Smooth muscle cell of the brain vasculature (primary cell): Measurements from ENCODE around the gene MRPL37.
"Not testable (repeated sequence)": the region's sequence is repeated elsewhere in the genome, so short reads cannot be mapped to it uniquely, and the experiment has no call there.

Experiments
- DNase-seq: peaks from one replicate; pipeline ENCODE4 v3.0.0-alpha.2; 2012; ENCODE audit warnings: low read depth, low spot score

The MRPL37 gene

GRCh38 chr1:54220004-54220811, 20.2 kb downstream of the MRPL37 start:
- peak; percentile 24 for DNase-seq

- DNase-seq: no peak
These were observed 21.3 kb downstream of the MRPL37 start for GRCh38 chr1:54221113-54221834.

GRCh38 chr1:54221867-54222484, 22.0 kb downstream of the MRPL37 start:
- no peak for DNase-seq

GRCh38 chr1:54222711-54223110, 22.7 kb downstream of the MRPL37 start:
- no peak for DNase-seq

- no peak for DNase-seq
These were observed 23.7 kb downstream of the MRPL37 start for GRCh38 chr1:54223441-54224202.

- no peak for DNase-seq
These were observed 24.3 kb downstream of the MRPL37 start for GRCh38 chr1:54224233-54224632.

- DNase-seq: no peak
These were observed 25.4 kb downstream of the MRPL37 start for GRCh38 chr1:54225378-54225777.

GRCh38 chr1:54225986-54226559, 26.1 kb downstream of the MRPL37 start:
- DNase-seq: no peak

- no peak for DNase-seq
These were observed 27.2 kb downstream of the MRPL37 start for GRCh38 chr1:54227091-54227602.

GRCh38 chr1:54227891-54228310, 27.9 kb downstream of the MRPL37 start:
- no peak for DNase-seq

GRCh38 chr1:54228638-54229079, 28.7 kb downstream of the MRPL37 start:
- no peak for DNase-seq

- no peak for DNase-seq
These were observed 29.4 kb downstream of the MRPL37 start for GRCh38 chr1:54229281-54229891.

- DNase-seq: no peak
These were observed 30.8 kb downstream of the MRPL37 start for GRCh38 chr1:54230507-54231339.

- not testable (repeated sequence) for DNase-seq
These were observed 33.2 kb downstream of the MRPL37 start for GRCh38 chr1:54233196-54233595.

GRCh38 chr1:54234284-54234683, 34.3 kb downstream of the MRPL37 start:
- DNase-seq: no peak

GRCh38 chr1:54237586-54237985, 37.6 kb downstream of the MRPL37 start:
- no peak for DNase-seq

- no peak for DNase-seq
These were observed 38.5 kb downstream of the MRPL37 start for GRCh38 chr1:54238353-54239034.

- DNase-seq: no peak
These were observed 39.0 kb downstream of the MRPL37 start for GRCh38 chr1:54239035-54239383.

GRCh38 chr1:54239631-54240031, 39.7 kb downstream of the MRPL37 start:
- no peak for DNase-seq
